PC-3 (cell line): ENCODE results near the gene ZEB1. TPM values are rescaled to one million over a fixed set of nuclear protein-coding genes. Genes with fewer than 3 reads are reported as not detected.

Source experiments
- ATAC-seq: fragments of 200-7000 bp; cut with Tn5 transposase; 2 replicates; pipeline ENCODE4 v1.9.1; 2020; ENCODE audit warnings: mild to moderate bottlenecking, moderate library complexity
- BruUV-seq: library from RNA; stranded (reverse); fragments of 400-500 nt; replicated peaks from 2 replicates; lab custom pipeline; 2021; lab: Mats Ljungman, UMichigan
- CTCF ChIA-PET: fragments of 300-600 bp; sonication (Branson Sonifier 250); formaldehyde crosslinking; loops from one replicate; lab custom pipeline; 2022; ENCODE audit warnings: antibody characterized with exemption; lab: Charles Lee
- POLR2A ChIA-PET: fragments of 300-600 bp; sonication (Branson Sonifier 250); formaldehyde crosslinking; loops from one replicate; lab custom pipeline; 2022; ENCODE audit warnings: antibody characterized with exemption; ENCODE audit not compliant: unreplicated experiment; lab: Charles Lee
- DNase-seq: peaks from one replicate; pipeline ENCODE4 v3.0.0-alpha.2; 2015
- H2AFZ ChIP-seq: fragments of 300-600 bp; sonication (generic); 2 replicates; pipeline ENCODE4 v1.6.0; 2016; ENCODE audit warnings: antibody characterized with exemption, low read length
- H3F3A ChIP-seq: fragments of 300-600 bp; sonication (generic); one replicate; pipeline ENCODE4 v1.6.0; 2017; ENCODE audit warnings: antibody characterized with exemption, low read length, control low read depth, mild to moderate bottlenecking; ENCODE audit not compliant: unreplicated experiment
- H3K27ac ChIP-seq: fragments of 300-600 bp; sonication (generic); 2 replicates; pipeline ENCODE4 v1.5.1; 2016; ENCODE audit warnings: mild to moderate bottlenecking, low read length
- H3K27me3 ChIP-seq: fragments of 300-600 bp; sonication (generic); 2 replicates; pipeline ENCODE4 v1.6.1; 2016; ENCODE audit warnings: low read length, mixed read lengths
- H3K36me3 ChIP-seq: fragments of 300-600 bp; sonication (generic); 2 replicates; pipeline ENCODE4 v1.6.1; 2016; ENCODE audit warnings: low read depth, mixed run types, low read length, mixed read lengths
- H3K4me1 ChIP-seq: fragments of 300-600 bp; sonication (generic); 2 replicates; pipeline ENCODE4 v1.5.1; 2016; ENCODE audit warnings: low read length; ENCODE audit not compliant: insufficient read depth
- H3K4me2 ChIP-seq: fragments of 300-600 bp; sonication (generic); 2 replicates; pipeline ENCODE4 v1.6.0; 2016; ENCODE audit warnings: low read length
- H3K4me3 ChIP-seq: fragments of 300-600 bp; sonication (generic); 2 replicates; pipeline ENCODE4 v1.5.1; 2016; ENCODE audit warnings: mild to moderate bottlenecking, low read length, mixed read lengths
- H3K79me2 ChIP-seq: fragments of 300-600 bp; sonication (generic); 2 replicates; pipeline ENCODE4 v1.6.1; 2017; ENCODE audit warnings: low read length, mixed read lengths
- H3K9ac ChIP-seq: fragments of 300-600 bp; sonication (generic); 2 replicates; pipeline ENCODE4 v1.6.0; 2016; ENCODE audit warnings: mild to moderate bottlenecking, low read length
- H3K9me2 ChIP-seq: fragments of 300-600 bp; sonication (generic); replicated peaks from 2 replicates; pipeline ENCODE4 v1.6.1; 2016; ENCODE audit warnings: mixed run types, low read length, mixed read lengths
- H3K9me3 ChIP-seq: fragments of 300-600 bp; sonication (generic); 2 replicates; pipeline ENCODE4 v1.6.1; 2016; ENCODE audit warnings: low read length, mixed read lengths
- H4K20me1 ChIP-seq: fragments of 300-600 bp; sonication (generic); 2 replicates; pipeline ENCODE4 v1.6.1; 2016; ENCODE audit warnings: low read length, mixed read lengths
- EZH2 ChIP-seq: fragments of 300-600 bp; sonication (generic); IDR thresholded peaks from one replicate; pipeline ENCODE4 v1.6.1; 2017; ENCODE audit warnings: antibody characterized with exemption, mild to moderate bottlenecking, low read length; ENCODE audit not compliant: unreplicated experiment
- EZH2phosphoT487 ChIP-seq: fragments of 300-600 bp; sonication (generic); IDR thresholded peaks from 2 replicates; pipeline ENCODE4 v1.6.1; 2018; ENCODE audit warnings: mild to moderate bottlenecking, antibody characterized with exemption, low read length, borderline replicate concordance
- intact Hi-C: fragments of 100-400 bp; cut with micrococcal nuclease; formaldehyde crosslinking; loops from 2 replicates; pipeline ENCODE4 v1.9.0; 2023
- total RNA-seq: library from RNA; depleted of rRNA; stranded (reverse); fragments of >200 nt; gene quantifications from 2 replicates; pipeline ENCODE4 v1.2.3, GENCODE V29; 2014
- TF ChIP-seq, protein P1 (sequence below): fragments of 300-600 bp; sonication (generic); conservative IDR thresholded peaks from 2 replicates; pipeline ENCODE4 v1.5.1; 2017; ENCODE audit warnings: antibody characterized with exemption, low read depth, mild to moderate bottlenecking, low read length

The ZEB1 gene
- total RNA-seq, 1 experiment from 2014 or later, result 3.9 TPM

DNA sequence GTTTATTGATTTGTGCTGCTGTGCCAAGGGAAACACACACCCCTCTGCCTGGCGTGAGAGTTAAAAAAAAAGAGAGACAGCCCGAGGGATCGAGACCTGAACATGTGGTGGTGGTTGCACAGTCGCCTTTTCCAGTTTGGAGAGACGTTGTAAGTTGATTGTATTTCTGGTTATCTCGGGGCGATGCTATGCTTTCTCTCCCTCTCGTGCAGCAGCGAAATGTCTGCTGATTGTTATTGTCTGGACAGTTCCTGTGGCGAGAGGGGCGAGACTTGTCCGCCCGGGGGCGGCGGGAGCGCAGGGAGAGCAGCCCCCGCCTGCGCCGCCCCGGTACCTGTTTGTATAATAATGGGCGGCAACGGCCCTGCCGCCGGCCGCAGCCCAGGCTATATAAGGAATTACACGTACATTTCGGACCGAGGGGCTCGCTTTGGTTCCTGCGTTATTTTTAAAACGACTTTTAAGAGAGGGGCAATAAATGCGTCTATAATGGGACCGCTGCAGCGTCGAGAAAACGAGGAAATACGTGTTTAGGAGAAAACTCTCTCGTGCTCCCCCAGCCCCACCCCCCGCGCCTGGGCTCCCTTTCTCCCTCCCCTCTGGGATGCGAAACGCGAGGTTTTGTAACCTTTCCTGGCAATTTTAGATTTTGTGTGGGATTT, 1.7 kb downstream of the ZEB1 start:
- TF ChIP-seq EZH2 (no peak), EZH2phosphoT487 (no peak)
- TF ChIP-seq, protein P1, sequence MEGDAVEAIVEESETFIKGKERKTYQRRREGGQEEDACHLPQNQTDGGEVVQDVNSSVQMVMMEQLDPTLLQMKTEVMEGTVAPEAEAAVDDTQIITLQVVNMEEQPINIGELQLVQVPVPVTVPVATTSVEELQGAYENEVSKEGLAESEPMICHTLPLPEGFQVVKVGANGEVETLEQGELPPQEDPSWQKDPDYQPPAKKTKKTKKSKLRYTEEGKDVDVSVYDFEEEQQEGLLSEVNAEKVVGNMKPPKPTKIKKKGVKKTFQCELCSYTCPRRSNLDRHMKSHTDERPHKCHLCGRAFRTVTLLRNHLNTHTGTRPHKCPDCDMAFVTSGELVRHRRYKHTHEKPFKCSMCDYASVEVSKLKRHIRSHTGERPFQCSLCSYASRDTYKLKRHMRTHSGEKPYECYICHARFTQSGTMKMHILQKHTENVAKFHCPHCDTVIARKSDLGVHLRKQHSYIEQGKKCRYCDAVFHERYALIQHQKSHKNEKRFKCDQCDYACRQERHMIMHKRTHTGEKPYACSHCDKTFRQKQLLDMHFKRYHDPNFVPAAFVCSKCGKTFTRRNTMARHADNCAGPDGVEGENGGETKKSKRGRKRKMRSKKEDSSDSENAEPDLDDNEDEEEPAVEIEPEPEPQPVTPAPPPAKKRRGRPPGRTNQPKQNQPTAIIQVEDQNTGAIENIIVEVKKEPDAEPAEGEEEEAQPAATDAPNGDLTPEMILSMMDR, result no peak
- Histone ChIP-seq H3F3A (no peaks in the 10 kb centered on the region), H3K27me3 (no peaks in the 10 kb centered on the region), H4K20me1 (no peaks in the 10 kb centered on the region), H3K4me2 (peak overlapping the region; percentile 96), H2AFZ (peak overlapping the region; percentile 86), H3K9ac (peak overlapping the region; percentile 54), H3K79me2 (peaks cover 65% of the 10 kb centered on the region), H3K9me3 (no peaks in the 10 kb centered on the region), H3K4me3 (peak overlapping the region; percentile 91), H3K36me3 (no peaks in the 10 kb centered on the region), H3K27ac (no peak overlapping the region), H3K9me2 (no peaks in the 10 kb centered on the region), H3K4me1 (peaks cover 22% of the 10 kb centered on the region)
- BruUV-seq, result no TSS peak
- peak; percentile 7 for DNase-seq
- CTCF ChIA-PET, result no interaction called here
- ATAC-seq, result no peak
- intact Hi-C loops, result loop anchor here (2.0 to 5.0 kb wide), 2 partner anchors 82 to 170 kb away; no protein-coding TSS in a partner anchor
- POLR2A ChIA-PET, result interaction anchor here (0.6 kb wide), 1 partner anchor 239 kb away, joined by 3 read pairs; no protein-coding TSS in a partner anchor

DNA sequence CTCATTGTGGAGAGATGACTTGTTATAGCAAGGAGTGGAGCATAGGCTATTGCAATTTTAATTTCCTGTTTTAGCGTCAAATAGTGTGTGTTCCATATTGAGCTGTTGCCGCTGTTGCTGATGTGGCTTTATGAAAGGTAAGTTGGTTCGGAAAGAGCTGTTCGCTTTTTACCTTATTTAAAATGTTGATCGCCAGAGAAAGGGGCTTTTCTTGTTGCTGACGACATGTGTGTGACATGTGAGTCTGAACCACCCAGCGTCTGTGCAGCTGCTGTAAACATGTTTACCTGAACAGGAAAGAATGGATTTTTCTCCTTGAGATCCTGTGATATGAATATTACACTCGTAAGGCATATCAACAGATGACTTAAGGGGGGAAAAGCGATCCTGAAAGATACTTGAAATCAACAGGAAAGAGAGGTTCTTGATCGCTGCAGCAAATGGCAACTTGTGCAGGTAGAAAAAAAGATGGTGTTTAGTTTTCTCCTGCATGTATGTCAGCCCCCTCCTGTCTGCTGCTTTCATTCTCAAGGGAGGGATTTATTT, 2.5 kb downstream of the ZEB1 start:
- TSS peak; percentile 27 for BruUV-seq
- Histone ChIP-seq H3K27ac (no peak overlapping the region), H3F3A (no peaks in the 10 kb centered on the region), H3K9me3 (no peaks in the 10 kb centered on the region), H3K4me3 (peak overlapping the region; percentile 91), H4K20me1 (no peaks in the 10 kb centered on the region), H3K4me1 (peaks cover 17% of the 10 kb centered on the region), H3K4me2 (peak overlapping the region; percentile 96), H3K9me2 (no peaks in the 10 kb centered on the region), H2AFZ (peak overlapping the region; percentile 86; the same call in 1 of the 2 replicates), H3K9ac (no peak overlapping the region; the same call in 1 of the 2 replicates), H3K79me2 (peaks cover 70% of the 10 kb centered on the region), H3K27me3 (no peaks in the 10 kb centered on the region), H3K36me3 (no peaks in the 10 kb centered on the region)
- ChIA-PET CTCF (no interaction called here), POLR2A (interaction anchor here (0.6 kb wide), 1 partner anchor 240 kb away, joined by 3 read pairs; no protein-coding TSS in a partner anchor)
- TF ChIP-seq, protein P1, result no peak
- intact Hi-C loops, result loop anchor here (2.0 to 5.0 kb wide), 2 partner anchors 81 to 169 kb away; no protein-coding TSS in a partner anchor
- DNase-seq (no peak), ATAC-seq (no peak)

DNA sequence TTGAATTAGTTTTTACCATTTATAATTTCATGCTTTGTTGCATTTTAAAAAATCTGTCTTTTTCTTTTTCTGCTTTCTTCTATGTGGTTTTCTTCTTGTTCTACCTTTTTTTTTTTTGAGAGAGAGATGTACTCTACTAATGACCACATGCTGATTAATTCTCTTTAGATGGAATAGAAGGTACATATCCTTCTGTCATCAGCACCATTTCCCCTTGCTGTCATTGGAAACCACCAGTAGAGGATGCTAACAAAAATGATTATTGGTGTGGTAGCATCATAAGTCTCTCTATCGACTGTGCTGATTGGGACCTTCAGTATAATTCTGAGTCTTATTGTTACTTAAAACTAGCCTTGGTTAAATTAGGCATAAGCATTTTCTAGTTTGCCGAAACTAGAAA, 3.6 kb downstream of the ZEB1 start:
- no peaks in the 10 kb centered on the region for H4K20me1 ChIP-seq
- ChIA-PET POLR2A (no interaction called here), CTCF (no interaction called here)
- H3K79me2 ChIP-seq, result peaks cover 64% of the 10 kb centered on the region
- no peak overlapping the region for H3K27ac ChIP-seq
- H3K9me3 ChIP-seq, result no peaks in the 10 kb centered on the region
- peaks cover 16% of the 10 kb centered on the region for H3K4me1 ChIP-seq
- no peak overlapping the region for H3K4me2 ChIP-seq
- no peak overlapping the region for H3K9ac ChIP-seq
- intact Hi-C loops, result loop anchor here (5.0 kb wide), 1 partner anchor 80 kb away; no protein-coding TSS in a partner anchor
- no peaks in the 10 kb centered on the region for H3K9me2 ChIP-seq
- ATAC-seq (no peak), DNase-seq (no peak)
- no peak for TF ChIP-seq EZH2phosphoT487
- TF ChIP-seq, protein P1, result peak; percentile 41
- H3K36me3 ChIP-seq, result no peaks in the 10 kb centered on the region
- BruUV-seq, result no TSS peak
- no peaks in the 10 kb centered on the region for H3K27me3 ChIP-seq
- H3K4me3 ChIP-seq, result no peak overlapping the region
- no peak overlapping the region for H2AFZ ChIP-seq
- no peaks in the 10 kb centered on the region for H3F3A ChIP-seq
